OCI-LY3 (cell line): ENCODE measurements around the gene MCAT.
A peak's percentile ranks its signal among the peaks of the same experiment; 100 is the strongest.

ENCODE experiments used
- H2AFZ ChIP-seq: fragments of 200-600, 300-600 bp; shearing (Covaris generic); 2 replicates; pipeline ENCODE4 v1.6.0; 2014; ENCODE audit warnings: antibody characterized with exemption, low read depth, low read length
- H3K27ac ChIP-seq: fragments of 200-600, 300-600 bp; sonication (generic); 2 replicates; pipeline ENCODE4 v1.5.1; 2014; ENCODE audit warnings: mild to moderate bottlenecking, low read length, moderate library complexity, mixed read lengths
- H3K27me3 ChIP-seq: fragments of 200-600, 300-600 bp; sonication (generic); 2 replicates; pipeline ENCODE4 v1.6.1; 2014; ENCODE audit warnings: low read depth, low read length, mixed read lengths
- H3K36me3 ChIP-seq: fragments of 200-600, 300-600 bp; sonication (generic); replicated peaks from 2 replicates; pipeline ENCODE3; 2014; ENCODE audit warnings: low read depth, low read length, mixed read lengths
- H3K4me1 ChIP-seq: fragments of 300-600, 200-600 bp; sonication (generic); 2 replicates; pipeline ENCODE4 v1.6.1; 2014; ENCODE audit warnings: low read length, mixed read lengths
- H3K4me2 ChIP-seq: fragments of 200-600, 300-600 bp; sonication (generic); 2 replicates; pipeline ENCODE4 v1.6.1; 2014; ENCODE audit warnings: low read length, mixed read lengths
- H3K4me3 ChIP-seq: fragments of 300-600, 200-600 bp; sonication (generic); 2 replicates; pipeline ENCODE4 v1.5.1; 2014; ENCODE audit warnings: antibody characterized with exemption, mild to moderate bottlenecking, low read length, moderate library complexity
- H3K79me2 ChIP-seq: fragments of 300-600, 200-600 bp; shearing (Covaris generic); 2 replicates; pipeline ENCODE4 v1.6.1; 2014; ENCODE audit warnings: mild to moderate bottlenecking, low read length, mixed read lengths
- H3K9ac ChIP-seq: fragments of 300-600, 200-600 bp; shearing (Covaris generic); 2 replicates; pipeline ENCODE4 v1.6.0; 2014; ENCODE audit warnings: mild to moderate bottlenecking, low read length, moderate library complexity
- H3K9me3 ChIP-seq: fragments of 200-600, 300-600 bp; shearing (Covaris generic); 2 replicates; pipeline ENCODE4 v1.6.1; 2014; ENCODE audit warnings: low read length, mixed read lengths; ENCODE audit not compliant: insufficient read depth
- H4K20me1 ChIP-seq: fragments of 200-600, 300-600 bp; sonication (generic); 2 replicates; pipeline ENCODE4 v1.6.1; 2016; ENCODE audit warnings: low read length, mixed read lengths; ENCODE audit not compliant: insufficient read depth
- EZH2phosphoT487 ChIP-seq: fragments of 200-600 bp; shearing (Covaris generic); IDR thresholded peaks from 2 replicates; pipeline ENCODE4 v1.6.1; 2018; ENCODE audit warnings: antibody characterized with exemption, mixed run types, low read depth
- TF ChIP-seq, protein P1 (sequence below): fragments of 200-600, 300-600 bp; sonication (generic); IDR thresholded peaks from 2 replicates; pipeline ENCODE4 v1.5.1; 2014; ENCODE audit warnings: antibody characterized with exemption, low read length, low read depth

The MCAT gene

DNA sequence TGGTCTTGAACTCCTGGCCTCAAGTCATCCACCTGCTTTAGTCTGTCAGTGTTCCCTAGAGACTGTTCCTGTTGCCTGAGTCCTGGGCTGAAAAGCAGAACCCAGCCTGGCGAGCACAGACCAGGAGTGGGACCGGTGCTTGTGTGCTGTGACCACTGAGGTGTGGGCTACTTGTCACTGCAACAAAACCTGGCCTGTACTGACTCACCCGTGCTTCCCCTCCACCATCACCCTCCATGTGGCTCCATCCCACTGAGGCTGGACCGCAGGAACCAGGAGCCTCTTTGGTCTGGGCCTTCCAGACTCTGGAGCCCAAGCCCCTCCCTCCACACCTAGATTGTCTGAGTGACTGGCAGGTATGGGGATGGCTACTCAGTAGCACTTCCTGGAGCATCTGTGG is 8.6 kb downstream of the MCAT start:
- Histone ChIP-seq H3K27ac (no peak overlapping the region), H3K4me1 (peaks cover 6% of the 10 kb centered on the region), H3K4me3 (no peak overlapping the region), H4K20me1 (peaks cover 9% of the 10 kb centered on the region; the same call in 1 of the 2 replicates), H3K4me2 (no peak overlapping the region), H3K79me2 (no peaks in the 10 kb centered on the region), H3K36me3 (peaks cover 44% of the 10 kb centered on the region), H3K9ac (no peak overlapping the region), H2AFZ (no peak overlapping the region), H3K27me3 (no peaks in the 10 kb centered on the region), H3K9me3 (no peaks in the 10 kb centered on the region)
- no peak for TF ChIP-seq EZH2phosphoT487
- TF ChIP-seq, protein P1, sequence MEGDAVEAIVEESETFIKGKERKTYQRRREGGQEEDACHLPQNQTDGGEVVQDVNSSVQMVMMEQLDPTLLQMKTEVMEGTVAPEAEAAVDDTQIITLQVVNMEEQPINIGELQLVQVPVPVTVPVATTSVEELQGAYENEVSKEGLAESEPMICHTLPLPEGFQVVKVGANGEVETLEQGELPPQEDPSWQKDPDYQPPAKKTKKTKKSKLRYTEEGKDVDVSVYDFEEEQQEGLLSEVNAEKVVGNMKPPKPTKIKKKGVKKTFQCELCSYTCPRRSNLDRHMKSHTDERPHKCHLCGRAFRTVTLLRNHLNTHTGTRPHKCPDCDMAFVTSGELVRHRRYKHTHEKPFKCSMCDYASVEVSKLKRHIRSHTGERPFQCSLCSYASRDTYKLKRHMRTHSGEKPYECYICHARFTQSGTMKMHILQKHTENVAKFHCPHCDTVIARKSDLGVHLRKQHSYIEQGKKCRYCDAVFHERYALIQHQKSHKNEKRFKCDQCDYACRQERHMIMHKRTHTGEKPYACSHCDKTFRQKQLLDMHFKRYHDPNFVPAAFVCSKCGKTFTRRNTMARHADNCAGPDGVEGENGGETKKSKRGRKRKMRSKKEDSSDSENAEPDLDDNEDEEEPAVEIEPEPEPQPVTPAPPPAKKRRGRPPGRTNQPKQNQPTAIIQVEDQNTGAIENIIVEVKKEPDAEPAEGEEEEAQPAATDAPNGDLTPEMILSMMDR: no peak

DNA sequence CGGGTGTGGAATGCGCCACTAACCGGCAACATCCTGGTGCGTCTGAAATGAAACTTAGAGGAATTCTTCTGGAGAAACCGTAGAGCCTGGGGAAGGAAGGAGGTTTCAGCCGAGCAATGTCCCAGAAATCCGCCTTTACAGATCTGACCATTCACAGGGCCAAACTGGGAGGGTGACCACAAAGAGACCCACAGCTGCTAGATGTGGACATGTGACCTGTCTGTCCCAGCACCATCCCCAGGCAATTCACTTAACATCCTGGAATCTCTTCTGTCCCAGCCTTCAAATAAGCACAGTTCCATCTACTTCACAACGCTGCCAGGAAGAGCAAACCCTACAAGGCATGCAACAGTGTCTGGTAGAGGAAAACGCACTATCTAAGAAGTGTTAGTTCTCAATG is 9.8 kb downstream of the MCAT start:
- no peak overlapping the region for H3K27ac ChIP-seq
- H3K4me3 ChIP-seq: no peak overlapping the region
- no peak for TF ChIP-seq EZH2phosphoT487
- TF ChIP-seq, protein P1: no peak
- no peaks in the 10 kb centered on the region for H3K27me3 ChIP-seq
- no peak overlapping the region for H3K4me2 ChIP-seq
- H4K20me1 ChIP-seq: peaks cover 9% of the 10 kb centered on the region; the same call in 1 of the 2 replicates
- no peaks in the 10 kb centered on the region for H3K9me3 ChIP-seq
- H3K9ac ChIP-seq: no peak overlapping the region
- H2AFZ ChIP-seq: no peak overlapping the region
- peaks cover 41% of the 10 kb centered on the region for H3K36me3 ChIP-seq
- H3K79me2 ChIP-seq: no peaks in the 10 kb centered on the region
- peaks cover 17% of the 10 kb centered on the region for H3K4me1 ChIP-seq

DNA sequence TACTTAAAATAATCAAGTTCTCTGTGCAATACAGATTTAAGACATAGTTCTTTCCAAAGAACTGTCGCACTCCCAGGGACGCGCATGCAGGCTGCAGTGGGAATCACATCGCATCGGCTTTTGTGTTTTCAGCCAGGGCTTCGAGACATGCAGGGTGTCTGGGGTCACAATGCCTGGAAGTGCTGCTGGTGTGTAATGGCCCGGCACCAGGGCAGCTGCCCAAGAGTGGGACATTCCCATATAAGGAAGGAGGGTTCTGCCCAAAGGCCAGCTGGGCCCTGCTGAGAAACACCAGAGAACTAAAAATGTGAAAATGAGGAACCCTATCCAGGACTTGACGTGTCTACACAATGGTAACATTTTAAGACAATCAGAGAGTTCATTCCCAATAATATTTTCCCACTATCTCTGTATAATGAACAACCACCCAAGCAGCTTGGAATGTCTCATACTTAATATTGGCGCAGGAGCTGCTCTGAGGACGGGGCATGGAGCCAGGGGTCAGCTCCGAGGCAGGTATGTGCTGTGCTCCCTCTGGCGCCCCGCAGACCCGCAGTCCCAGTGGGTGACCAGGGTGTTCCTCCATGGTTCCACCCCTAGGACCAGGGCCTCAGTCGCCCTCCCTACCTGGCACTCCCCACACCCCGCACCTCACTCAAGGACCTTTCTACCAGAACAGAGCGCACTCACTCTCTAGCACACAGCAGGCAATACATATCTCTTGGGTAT is 11.3 kb downstream of the MCAT start:
- TF ChIP-seq, protein P1: no peak
- no peak for TF ChIP-seq EZH2phosphoT487
- Histone ChIP-seq H3K36me3 (peaks cover 36% of the 10 kb centered on the region), H4K20me1 (peaks cover 9% of the 10 kb centered on the region; the same call in 1 of the 2 replicates), H3K4me1 (peaks cover 17% of the 10 kb centered on the region), H3K9ac (no peak overlapping the region), H3K9me3 (no peaks in the 10 kb centered on the region), H3K27me3 (no peaks in the 10 kb centered on the region), H3K4me3 (no peak overlapping the region), H3K27ac (no peak overlapping the region), H2AFZ (no peak overlapping the region), H3K4me2 (no peak overlapping the region), H3K79me2 (no peaks in the 10 kb centered on the region)

DNA sequence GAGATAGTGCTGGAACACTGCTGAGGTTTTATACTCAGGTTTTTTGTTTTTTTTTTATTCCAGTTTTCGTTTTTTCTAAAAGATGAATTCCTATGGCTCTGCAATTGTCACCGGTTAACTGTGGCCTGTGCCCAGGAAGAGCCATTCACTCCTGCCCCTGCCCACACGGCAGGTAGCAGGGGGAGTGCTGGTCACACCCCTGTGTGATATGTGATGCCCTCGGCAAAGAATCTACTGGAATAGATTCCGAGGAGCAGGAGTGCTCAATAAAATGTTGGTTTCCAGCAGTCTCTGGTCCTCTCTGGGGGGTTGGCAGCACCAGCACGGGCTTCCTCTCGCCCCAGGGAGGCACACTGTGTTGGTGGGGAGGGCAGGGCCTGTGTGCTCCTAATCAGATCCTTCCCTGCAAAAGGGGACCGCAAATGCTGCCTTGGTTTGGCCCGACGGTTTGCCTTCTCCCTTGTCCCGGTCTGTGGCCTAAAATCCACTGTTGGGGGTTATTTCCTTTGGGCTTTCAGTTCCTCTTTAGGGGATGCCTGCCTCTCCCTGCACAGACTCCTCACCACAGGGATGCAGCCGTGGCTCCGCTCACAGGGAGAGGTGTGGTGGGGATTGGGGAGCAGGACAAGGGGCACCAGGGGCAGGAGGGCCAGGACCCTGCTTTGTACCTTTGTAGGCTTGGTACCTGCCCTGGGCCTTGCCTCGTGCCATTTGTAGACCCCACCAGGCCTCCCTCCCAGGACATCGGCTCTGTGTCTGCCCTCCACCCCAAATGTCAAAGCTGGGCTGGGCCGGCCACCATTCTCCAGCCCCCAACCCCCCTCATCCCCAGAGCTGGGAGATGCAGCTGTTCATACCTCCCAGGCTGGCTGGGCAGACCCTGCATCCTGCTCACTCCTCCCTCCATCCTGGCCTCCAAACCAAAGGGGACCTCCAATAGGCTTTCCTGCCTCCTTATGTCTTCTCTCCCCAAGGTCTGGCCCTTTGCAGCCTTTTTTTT is 13.5 kb downstream of the MCAT start:
- no peak overlapping the region for H3K4me3 ChIP-seq
- no peaks in the 10 kb centered on the region for H3K79me2 ChIP-seq
- H3K9ac ChIP-seq: no peak overlapping the region
- no peak overlapping the region for H2AFZ ChIP-seq
- H3K4me2 ChIP-seq: peak overlapping the region; percentile 46
- H3K4me1 ChIP-seq: peaks cover 17% of the 10 kb centered on the region
- no peaks in the 10 kb centered on the region for H3K27me3 ChIP-seq
- no peaks in the 10 kb centered on the region for H3K9me3 ChIP-seq
- no peak for TF ChIP-seq EZH2phosphoT487
- TF ChIP-seq, protein P1: no peak
- H4K20me1 ChIP-seq: 0 out of 2 replicates have a peak, but pooled peaks cover 5% of the 10 kb centered on the region
- peaks cover 16% of the 10 kb centered on the region for H3K36me3 ChIP-seq
- no peak overlapping the region for H3K27ac ChIP-seq
